HepG2 (cell line): ENCODE measurements around the gene PSAP. TPM values are rescaled to one million over a fixed set of nuclear protein-coding genes. Genes with fewer than 3 reads are reported as not detected.

Experiments
- ESRRA ChIP-seq: sonication (generic); formaldehyde crosslinking; IDR thresholded peaks from 2 replicates; pipeline ENCODE4 v1.5.1; 2020; ENCODE audit warnings: mild to moderate bottlenecking, low read depth, missing genetic modification reagents
- FOXC1 ChIP-seq: sonication (generic); formaldehyde crosslinking; IDR thresholded peaks from 2 replicates; pipeline ENCODE4 v1.8.0; 2022; ENCODE audit warnings: mild to moderate bottlenecking, missing genetic modification reagents, borderline replicate concordance
- FOXP4 ChIP-seq: sonication (generic); formaldehyde crosslinking; IDR thresholded peaks from 2 replicates; pipeline ENCODE4 v1.4.0; 2020; ENCODE audit warnings: missing genetic modification reagents
- GABPA ChIP-seq, 2 experiments: IDR thresholded peaks; 2 replicates each; pipeline ENCODE4 v1.6.1; 2011 to 2016; ENCODE audit warnings: low read depth in 2 of 2, low read length in 1 of 2, missing biosample characterization in 1 of 2, missing genetic modification characterization in 1 of 2
- IRF2 ChIP-seq: IDR thresholded peaks from 2 replicates; pipeline ENCODE4 v1.6.1; 2018; ENCODE audit warnings: missing genetic modification reagents, missing compliant biosample characterization
- KDM3A ChIP-seq: IDR thresholded peaks from 2 replicates; pipeline ENCODE4 v1.6.1; 2018; ENCODE audit warnings: low read depth, missing compliant biosample characterization
- KMT2B ChIP-seq: IDR thresholded peaks from 2 replicates; pipeline ENCODE4 v1.6.1; 2016; ENCODE audit warnings: missing genetic modification reagents, missing compliant biosample characterization
- MLXIP ChIP-seq: sonication (generic); formaldehyde crosslinking; IDR thresholded peaks from 2 replicates; pipeline ENCODE4 v1.9.0; 2021; ENCODE audit warnings: missing genetic modification reagents, borderline replicate concordance
- POLR2G ChIP-seq: fragments of 200-400 bp; formaldehyde crosslinking; IDR thresholded peaks from 2 replicates; pipeline ENCODE4 v1.6.1; 2018; ENCODE audit warnings: mild to moderate bottlenecking, low read depth, low read length, moderate library complexity
- SPEN ChIP-seq: sonication (generic); formaldehyde crosslinking; IDR thresholded peaks from 2 replicates; pipeline ENCODE4 v1.5.1; 2020; ENCODE audit warnings: low read depth, mild to moderate bottlenecking, missing genetic modification reagents
- TRAFD1 ChIP-seq: sonication (generic); formaldehyde crosslinking; IDR thresholded peaks from 2 replicates; pipeline ENCODE4 v1.5.1; 2020; ENCODE audit warnings: missing genetic modification reagents, mild to moderate bottlenecking, borderline replicate concordance
- ZNF513 ChIP-seq: sonication (generic); formaldehyde crosslinking; conservative IDR thresholded peaks from 2 replicates; pipeline ENCODE4 v1.5.0; 2020; ENCODE audit warnings: missing genetic modification reagents
- ZNF557 ChIP-seq: sonication (generic); formaldehyde crosslinking; IDR thresholded peaks from 2 replicates; pipeline ENCODE4 v1.4.0; 2020; ENCODE audit warnings: missing genetic modification reagents
- ZNF770 ChIP-seq: sonication (generic); formaldehyde crosslinking; IDR thresholded peaks from 2 replicates; pipeline ENCODE4 v1.5.0; 2020; ENCODE audit warnings: mild to moderate bottlenecking, missing genetic modification reagents
- ZNF777 ChIP-seq: sonication (generic); formaldehyde crosslinking; IDR thresholded peaks from 2 replicates; pipeline ENCODE4 v1.4.0; 2020; ENCODE audit warnings: missing genetic modification reagents
- polyA plus RNA-seq, 8 experiments: library from polyadenylated mRNA; depleted of rRNA in 3 of 8; stranded (reverse) in 7 of 8; unstranded in 1 of 8; fragments of >200 nt; fragmentation: Illumina TruSeq in 4 of 8; extraction: Trizol in 4 of 8; gene quantifications; 2 replicates each; pipeline versions ENCODE4 v1.2.1 to v1.2.3, GENCODE V29; 2011 to 2016; ENCODE audit warnings: low read depth in 4 of 8, missing spikeins in 1 of 8, mixed read lengths in 1 of 8; ENCODE audit not compliant: insufficient read depth in 1 of 8
- total RNA-seq, 5 experiments: library from RNA; depleted of rRNA; stranded (reverse); fragments of >200 nt; fragmentation: Illumina TruSeq; extraction: Trizol; gene quantifications; 2 replicates each; pipeline ENCODE4 v1.2.3, GENCODE V29; 2016; ENCODE audit warnings: low read depth in 1 of 5

Gene PSAP
- total and polyA plus RNA-seq, 2 of the 13 experiments (the other 11 are each of a cell fraction or from before 2014, with no cell fraction given), result 323 to 643 TPM

- no peak for TF ChIP-seq MLXIP
- TF ChIP-seq ZNF513 (CRISPR knock-in tag), result no peak
- no peak for TF ChIP-seq GABPA (IDR thresholded peaks at IDR 0.05; ENCODE audit: low read depth, low read length)
- TF ChIP-seq GABPA (CRISPR knock-in tag; IDR thresholded peaks at IDR 0.05; ENCODE audit: low read depth), result no peak
- TF ChIP-seq IRF2, result 0 out of 2 replicates have a peak, but pooled peaks have one; percentile 44
- no peak for TF ChIP-seq ZNF777 (CRISPR knock-in tag)
- no peak for TF ChIP-seq ZNF557 (CRISPR knock-in tag)
- 0 out of 2 replicates have a peak, but pooled peaks have one; percentile 51 for TF ChIP-seq POLR2G
- no peak for TF ChIP-seq ESRRA (CRISPR knock-in tag)
- no peak for TF ChIP-seq FOXP4 (CRISPR knock-in tag)
- TF ChIP-seq TRAFD1 (CRISPR knock-in tag), result no peak
- no peak for TF ChIP-seq FOXC1
- TF ChIP-seq SPEN, result peak; percentile 83
- no peak for TF ChIP-seq ZNF770 (CRISPR knock-in tag)
- TF ChIP-seq KDM3A (CRISPR knock-in tag), result peak; percentile 82
- TF ChIP-seq KMT2B (CRISPR knock-in tag), result 0 out of 2 replicates have a peak, but pooled peaks have one; percentile 50
Measured at GRCh38 chr10:71860243-71861029, 9.4 kb upstream of the PSAP start (continued).
